ENCODE measurements around the gene LAMTOR4.
A peak's percentile ranks its signal among the peaks of the same experiment; 100 is the strongest.
"Not testable (repeated sequence)": the region's sequence is repeated elsewhere in the genome, so short reads cannot be mapped to it uniquely, and the experiment has no call there.

The LAMTOR4 gene

GRCh38 chr7:100122568-100122967 is 26.1 kb upstream of the LAMTOR4 start:
- DNase-seq (ENCODE audit: low read depth): no peak
- TF ChIP-seq CTCF (IDR thresholded peaks at IDR 0.05; ENCODE audit: insufficient read depth, low read depth, low read length, missing control alignments): no peak
- no peak overlapping the region for H3K4me3 ChIP-seq (ENCODE audit: low read length)

GRCh38 chr7:100124301-100125230 is 24.2 kb upstream of the LAMTOR4 start:
- no peak overlapping the region for H3K4me3 ChIP-seq (ENCODE audit: low read length)
- no peak for DNase-seq (ENCODE audit: low read depth)
- no peak for TF ChIP-seq CTCF (IDR thresholded peaks at IDR 0.05; ENCODE audit: insufficient read depth, low read depth, low read length, missing control alignments)

DNA sequence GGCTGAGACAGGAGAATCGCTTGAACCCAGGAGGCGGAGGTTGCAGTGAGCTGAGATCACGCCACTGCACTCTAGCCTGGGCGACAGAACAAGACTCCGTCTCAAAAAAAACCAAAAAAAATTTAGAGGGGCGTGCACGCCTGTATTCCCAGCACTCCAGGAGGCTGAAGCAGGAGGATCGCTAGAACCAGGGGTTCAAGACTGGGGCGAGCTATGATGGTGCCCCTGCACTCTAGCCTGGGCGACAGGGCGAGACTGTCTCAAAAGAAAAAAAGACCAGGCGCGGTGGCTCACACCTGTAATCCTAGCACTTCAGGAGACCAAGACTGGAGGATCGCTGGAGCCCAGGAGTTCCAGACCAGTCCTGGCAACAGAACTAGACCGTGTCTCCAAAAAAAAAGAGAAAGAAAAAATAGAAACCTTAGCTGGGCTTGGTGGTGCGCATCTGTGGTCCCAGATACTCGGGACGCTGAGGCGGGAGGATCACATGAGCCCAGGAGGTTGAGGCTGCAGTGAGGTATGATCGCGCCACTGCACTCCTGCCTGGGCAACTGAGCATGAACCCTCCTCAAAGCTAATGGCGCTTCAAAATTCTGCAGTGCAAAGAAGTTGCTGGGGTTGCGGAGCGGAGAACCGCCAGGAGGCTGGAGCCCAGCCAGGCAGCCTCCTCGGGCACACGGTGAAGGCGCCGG is 22.3 kb upstream of the LAMTOR4 start:
- TF ChIP-seq CTCF (IDR thresholded peaks at IDR 0.05; ENCODE audit: insufficient read depth, low read depth, low read length, missing control alignments): no peak
- DNase-seq (ENCODE audit: low read depth): no peak
- peak overlapping the region; percentile 92 for H3K4me3 ChIP-seq (ENCODE audit: low read length)

DNA sequence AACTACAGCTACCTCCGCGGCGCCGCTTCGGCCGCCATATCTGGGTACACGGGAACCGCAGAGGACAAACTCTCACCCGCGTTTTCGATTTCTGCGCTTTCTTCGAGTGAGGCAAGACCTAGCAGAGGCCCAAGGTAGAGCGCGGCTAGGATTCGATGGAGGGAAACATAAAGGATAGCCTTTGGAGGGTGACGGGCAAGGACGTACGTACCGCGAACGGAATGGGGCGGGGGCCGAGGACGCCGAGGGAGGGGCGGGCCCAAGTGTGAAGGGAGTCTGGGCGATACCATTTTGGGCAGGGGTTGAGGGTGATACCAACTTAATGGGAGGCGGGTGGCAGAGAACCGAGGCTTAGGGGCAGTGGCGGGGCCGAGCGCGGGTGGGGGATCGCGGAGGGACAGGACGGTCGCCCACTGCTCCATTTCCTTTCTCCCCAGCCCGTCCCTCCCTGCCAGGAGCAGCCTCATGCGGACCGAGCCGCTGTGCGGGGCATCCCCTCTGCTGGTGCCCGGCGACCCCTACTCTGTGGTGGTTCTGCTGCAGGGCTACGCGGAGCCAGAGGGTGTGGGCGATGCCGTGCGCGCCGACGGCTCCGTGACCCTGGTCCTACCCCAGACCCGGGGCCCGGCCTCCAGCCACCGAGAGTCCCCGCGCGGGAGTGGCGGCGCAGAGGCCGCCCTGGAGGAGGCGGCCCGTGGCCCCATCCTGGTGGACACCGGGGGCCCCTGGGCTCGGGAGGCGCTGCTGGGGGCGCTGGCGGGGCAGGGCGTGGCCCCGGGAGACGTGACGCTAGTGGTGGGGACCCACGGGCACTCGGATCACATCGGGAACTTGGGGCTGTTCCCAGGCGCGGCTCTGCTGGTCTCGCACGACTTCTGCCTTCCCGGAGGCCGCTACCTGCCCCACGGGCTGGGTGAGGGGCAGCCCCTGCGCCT is 21.5 kb upstream of the LAMTOR4 start, which contains the start of gene MBLAC1:
MBLAC1 (plus strand) TSS at position 37 of the 935 bp plus-strand sequence; CDS start at position 466, 429 bp downstream.
- DNase-seq (ENCODE audit: low read depth): peak; percentile 90
- H3K4me3 ChIP-seq (ENCODE audit: low read length): peak within 1 kb of the TSS; percentile 92
- no peak for TF ChIP-seq CTCF (IDR thresholded peaks at IDR 0.05; ENCODE audit: insufficient read depth, low read depth, low read length, missing control alignments)

GRCh38 chr7:100127866-100128636 is 20.7 kb upstream of the LAMTOR4 start:
- no peak for TF ChIP-seq CTCF (IDR thresholded peaks at IDR 0.05; ENCODE audit: insufficient read depth, low read depth, low read length, missing control alignments)
- DNase-seq (ENCODE audit: low read depth): no peak
- peak overlapping the region; percentile 92 for H3K4me3 ChIP-seq (ENCODE audit: low read length)

- no peak for TF ChIP-seq CTCF (IDR thresholded peaks at IDR 0.05; ENCODE audit: insufficient read depth, low read depth, low read length, missing control alignments)
- no peak for DNase-seq (ENCODE audit: low read depth)
- H3K4me3 ChIP-seq (ENCODE audit: low read length): no peak overlapping the region
These were observed 20.1 kb upstream of the LAMTOR4 start for GRCh38 chr7:100128637-100128963.

DNA sequence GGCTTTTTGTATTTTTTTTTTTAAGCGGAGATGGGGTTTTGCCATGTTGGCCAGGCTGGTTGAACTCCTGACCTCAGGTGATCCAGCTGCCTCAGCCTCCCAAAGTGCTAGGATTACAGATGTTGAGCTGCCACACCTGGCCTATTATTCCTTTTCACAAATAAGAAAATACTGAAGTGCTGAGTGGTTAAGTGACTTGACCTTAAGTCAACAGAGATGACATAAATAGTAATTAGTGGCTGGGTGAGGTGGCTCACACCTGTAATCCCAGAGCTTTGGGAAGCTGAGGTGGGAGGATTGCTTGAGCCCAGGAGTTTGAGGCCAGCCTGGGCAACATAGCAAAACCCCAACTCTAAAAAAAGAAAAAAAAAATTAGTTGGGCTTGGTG is 18.5 kb upstream of the LAMTOR4 start:
- DNase-seq (ENCODE audit: low read depth): peak; percentile 67
- H3K4me3 ChIP-seq (ENCODE audit: low read length): not testable (repeated sequence)

Measured in epithelial cell of esophagus (primary cell).